IMR-90 (cell line): ENCODE data around the gene BHLHE23. TPM values are rescaled to one million over a fixed set of nuclear protein-coding genes. Genes with fewer than 3 reads are reported as not detected.

Experiments used
- ATAC-seq: fragments of 200-7000 bp; cut with Tn5 transposase; 2 replicates; pipeline ENCODE4 v1.9.1; 2020; ENCODE audit warnings: low read depth, mild to moderate bottlenecking, moderate library complexity
- BruUV-seq: library from RNA; stranded (reverse); fragments of 400-500 nt; replicated peaks from 2 replicates; lab custom pipeline; 2021; lab: Mats Ljungman, UMichigan
- CTCF ChIA-PET: fragments of 300-600 bp; formaldehyde crosslinking; extraction: SDS; loops from one replicate; lab custom pipeline; 2021; ENCODE audit warnings: antibody characterized with exemption; lab: Yijun Ruan, JAX
- POLR2A ChIA-PET: fragments of 300-600 bp; sonication (Branson Sonifier 250); formaldehyde crosslinking; loops from one replicate; lab custom pipeline; 2022; ENCODE audit warnings: antibody characterized with exemption; ENCODE audit not compliant: unreplicated experiment; lab: Charles Lee
- DNase-seq: peaks from one replicate; pipeline ENCODE4 v3.0.0; 2013
- H2AFZ ChIP-seq: replicated peaks from 2 replicates; pipeline ENCODE3; 2013; ENCODE audit warnings: low read length, mild to moderate bottlenecking; ENCODE audit not compliant: poor library complexity
- H2AK5ac ChIP-seq: 2 replicates; pipeline ENCODE4 v1.6.1; 2013; ENCODE audit warnings: low read depth, low read length, inconsistent platforms
- H2AK9ac ChIP-seq: replicated peaks from 2 replicates; pipeline ENCODE3; 2013; ENCODE audit warnings: mild to moderate bottlenecking, low read depth, low read length, moderate library complexity; ENCODE audit not compliant: poor library complexity
- H2BK120ac ChIP-seq: 2 replicates; pipeline ENCODE4 v1.6.1; 2013; ENCODE audit warnings: low read depth, low read length, inconsistent platforms
- H2BK15ac ChIP-seq: 3 replicates; pipeline ENCODE4 v1.6.1; 2013; ENCODE audit warnings: low read depth, low read length, inconsistent platforms
- H2BK20ac ChIP-seq: 2 replicates; pipeline ENCODE4 v1.6.1; 2013; ENCODE audit warnings: low read depth, mild to moderate bottlenecking, inconsistent platforms, low read length, moderate library complexity
- H2BK5ac ChIP-seq: 2 replicates; pipeline ENCODE4 v1.6.1; 2013; ENCODE audit warnings: mild to moderate bottlenecking, low read depth, low read length, inconsistent platforms; ENCODE audit not compliant: poor library complexity, severe bottlenecking
- H3K14ac ChIP-seq: replicated peaks from 2 replicates; pipeline ENCODE4 v1.6.1; 2013; ENCODE audit warnings: low read depth, low read length, inconsistent platforms
- H3K18ac ChIP-seq: 2 replicates; pipeline ENCODE4 v1.6.1; 2013; ENCODE audit warnings: low read depth, low read length, control low read depth
- H3K23ac ChIP-seq: 2 replicates; pipeline ENCODE4 v1.6.1; 2013; ENCODE audit warnings: low read depth, low read length, inconsistent platforms
- H3K27ac ChIP-seq: 2 replicates; pipeline ENCODE4 v1.5.1; 2013; ENCODE audit warnings: mild to moderate bottlenecking, control low read depth, low read length; ENCODE audit not compliant: insufficient read depth
- H3K27me3 ChIP-seq: 2 replicates; pipeline ENCODE4 v1.6.1; 2013; ENCODE audit warnings: low read length; ENCODE audit not compliant: control insufficient read depth, insufficient read depth
- H3K36me3 ChIP-seq: 2 replicates; pipeline ENCODE4 v1.6.1; 2013; ENCODE audit warnings: low read length, mixed read lengths; ENCODE audit not compliant: control insufficient read depth, insufficient read depth
- H3K4ac ChIP-seq: 2 replicates; pipeline ENCODE4 v1.6.1; 2013; ENCODE audit warnings: low read depth, low read length, inconsistent platforms
- H3K4me1 ChIP-seq: 2 replicates; pipeline ENCODE4 v1.6.1; 2013; ENCODE audit warnings: low read length, mixed read lengths; ENCODE audit not compliant: control insufficient read depth, insufficient read depth
- H3K4me2 ChIP-seq: 2 replicates; pipeline ENCODE4 v1.6.1; 2013; ENCODE audit warnings: low read depth, mild to moderate bottlenecking, control low read depth, low read length, moderate library complexity
- H3K4me3 ChIP-seq: 2 replicates; pipeline ENCODE4 v1.5.1; 2013; ENCODE audit warnings: low read depth, mild to moderate bottlenecking, control low read depth, low read length, moderate library complexity; ENCODE audit not compliant: insufficient read depth
- H3K56ac ChIP-seq: 2 replicates; pipeline ENCODE4 v1.6.1; 2013; ENCODE audit warnings: low read length, inconsistent platforms; ENCODE audit not compliant: insufficient read depth; ENCODE audit errors: extremely low read depth
- H3K79me1 ChIP-seq, 2 experiments: 2 replicates each; pipeline ENCODE4 v1.6.1; 2013; ENCODE audit warnings: low read length in 2 of 2, inconsistent platforms in 1 of 2, low read depth in 1 of 2
- H3K9ac ChIP-seq: 2 replicates; pipeline ENCODE4 v1.6.1; 2013; ENCODE audit warnings: low read depth, low read length, control low read depth
- H3K9me1 ChIP-seq: 2 replicates; pipeline ENCODE4 v1.6.1; 2013; ENCODE audit warnings: low read length, inconsistent platforms; ENCODE audit not compliant: insufficient read depth
- H3K9me3 ChIP-seq: 2 replicates; pipeline ENCODE4 v1.6.1; 2013; ENCODE audit warnings: low read length; ENCODE audit not compliant: control insufficient read depth, insufficient read depth
- H4K20me1 ChIP-seq: 2 replicates; pipeline ENCODE4 v1.6.1; 2013; ENCODE audit warnings: low read length, inconsistent platforms; ENCODE audit not compliant: insufficient read depth
- H4K5ac ChIP-seq: 2 replicates; pipeline ENCODE4 v1.6.1; 2013; ENCODE audit warnings: mild to moderate bottlenecking, low read depth, low read length, control low read depth
- H4K8ac ChIP-seq, 2 experiments: 2 replicates each; pipeline ENCODE4 v1.6.1; 2013; ENCODE audit warnings: low read depth in 2 of 2, low read length in 2 of 2, control low read depth in 1 of 2, inconsistent platforms in 1 of 2
- H4K91ac ChIP-seq: 2 replicates; pipeline ENCODE4 v1.6.1; 2013; ENCODE audit warnings: low read depth, low read length, inconsistent platforms; ENCODE audit not compliant: insufficient read depth
- CEBPB ChIP-seq: IDR thresholded peaks from 2 replicates; pipeline ENCODE4 v1.6.1; 2012; ENCODE audit warnings: low read depth, low read length, improper control_type of control experiment
- CHD1 ChIP-seq: IDR thresholded peaks from 2 replicates; pipeline ENCODE4 v1.6.1; 2012; ENCODE audit warnings: low read depth, low read length, improper control_type of control experiment
- FOS ChIP-seq: fragments of 150-350 bp; IDR thresholded peaks from 2 replicates; pipeline ENCODE4 v1.6.1; 2016; ENCODE audit warnings: low read depth, low read length
- MXI1 ChIP-seq: IDR thresholded peaks from 2 replicates; pipeline ENCODE4 v1.6.1; 2012; ENCODE audit warnings: low read depth, mild to moderate bottlenecking, low read length, moderate library complexity, borderline replicate concordance
- NFE2L2 ChIP-seq: fragments of 150-350 bp; IDR thresholded peaks from 2 replicates; pipeline ENCODE4 v1.6.1; 2016; ENCODE audit warnings: low read depth, mild to moderate bottlenecking, low read length
- RAD21 ChIP-seq: IDR thresholded peaks from 2 replicates; pipeline ENCODE4 v1.6.1; 2012; ENCODE audit warnings: low read length, improper control_type of control experiment
- RCOR1 ChIP-seq: IDR thresholded peaks from 2 replicates; pipeline ENCODE4 v1.6.1; 2012; ENCODE audit warnings: mild to moderate bottlenecking, low read length, improper control_type of control experiment; ENCODE audit not compliant: insufficient replicate concordance
- whole genome bisulfite sequencing, 2 experiments: methylation state at CpG; one replicate each; pipeline versions ENCODE4 v1.1.5 to v1.1.7; 2013; ENCODE audit warnings: missing lambda C conversion rate in 2 of 2; ENCODE audit not compliant: insufficient read length in 1 of 2; ENCODE audit errors: extremely low coverage in 2 of 2; 5-methylcytosine and 5-hydroxymethylcytosine counted together
- dilution Hi-C: fragments of 300-500 bp; cut with HindIII; formaldehyde crosslinking; loops from one replicate; pipeline ENCODE4 v1.14.3; 2018; ENCODE audit warnings: low sequenced_read_pairs; ENCODE audit not compliant: unreplicated experiment
- in situ Hi-C: fragments of 300-500 bp; cut with MboI; formaldehyde crosslinking; loops from 3 replicates; pipeline ENCODE4 v1.14.3; 2019; ENCODE audit warnings: low sequenced_read_pairs, inconsistent platforms, mixed read lengths
- intact Hi-C: fragments of 100-400 bp; cut with micrococcal nuclease; formaldehyde crosslinking; loops from 2 replicates; pipeline ENCODE4 v1.10.0; 2022
- polyA plus RNA-seq, 3 experiments: library from polyadenylated mRNA; depleted of rRNA; stranded (reverse); fragments of >200 nt; gene quantifications; 2 replicates each; pipeline ENCODE4 v1.2.3, GENCODE V29; 2012; ENCODE audit warnings: low replicate concordance in 1 of 3
- total RNA-seq: library from RNA; depleted of rRNA; stranded (reverse); fragments of >200 nt; gene quantifications from 2 replicates; pipeline ENCODE4 v1.2.3, GENCODE V29; 2012
- TF ChIP-seq, protein P1 (sequence below): conservative IDR thresholded peaks from 2 replicates; pipeline ENCODE4 v1.5.1; 2012; ENCODE audit warnings: mild to moderate bottlenecking, low read depth, low read length, improper control_type of control experiment

Gene BHLHE23
- total and polyA plus RNA-seq, 2 of the 4 experiments (the other 2 are of a cell fraction), result not detected

DNA sequence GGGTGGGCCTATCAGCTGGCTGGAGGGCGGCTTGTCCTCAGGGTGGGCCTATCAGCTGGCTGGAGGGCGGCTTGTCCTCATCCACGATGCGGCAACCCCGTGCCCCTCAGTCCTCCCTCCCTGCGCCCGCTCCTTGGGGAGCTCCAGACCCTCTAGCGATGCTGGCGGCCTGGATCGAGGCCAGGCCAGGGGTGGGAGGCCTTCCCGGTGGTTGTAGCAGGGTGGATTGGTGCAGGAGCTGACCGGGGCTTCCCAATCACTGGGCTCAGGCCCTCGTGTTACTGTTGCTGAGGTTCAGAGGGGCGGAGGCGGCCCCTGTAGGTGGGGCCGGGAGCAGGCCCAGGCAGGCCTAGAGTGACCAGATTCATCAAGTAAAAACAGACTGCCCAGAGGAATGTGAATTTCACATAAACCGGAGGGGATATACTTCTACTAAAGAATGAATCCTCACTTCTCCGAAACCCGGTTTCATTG lies 45.4 kb downstream of the BHLHE23 start:
- no peak overlapping the region for H3K4me3 ChIP-seq
- H4K8ac ChIP-seq, result no peak overlapping the region
- no peak overlapping the region for H3K56ac ChIP-seq
- H3K9me3 ChIP-seq, result no peaks in the 10 kb centered on the region
- no peak overlapping the region for H2AK9ac ChIP-seq
- TF ChIP-seq RAD21 (no peak), RCOR1 (no peak), CEBPB (no peak), CHD1 (no peak), MXI1 (no peak), FOS (no peak), NFE2L2 (no peak)
- TF ChIP-seq, protein P1, sequence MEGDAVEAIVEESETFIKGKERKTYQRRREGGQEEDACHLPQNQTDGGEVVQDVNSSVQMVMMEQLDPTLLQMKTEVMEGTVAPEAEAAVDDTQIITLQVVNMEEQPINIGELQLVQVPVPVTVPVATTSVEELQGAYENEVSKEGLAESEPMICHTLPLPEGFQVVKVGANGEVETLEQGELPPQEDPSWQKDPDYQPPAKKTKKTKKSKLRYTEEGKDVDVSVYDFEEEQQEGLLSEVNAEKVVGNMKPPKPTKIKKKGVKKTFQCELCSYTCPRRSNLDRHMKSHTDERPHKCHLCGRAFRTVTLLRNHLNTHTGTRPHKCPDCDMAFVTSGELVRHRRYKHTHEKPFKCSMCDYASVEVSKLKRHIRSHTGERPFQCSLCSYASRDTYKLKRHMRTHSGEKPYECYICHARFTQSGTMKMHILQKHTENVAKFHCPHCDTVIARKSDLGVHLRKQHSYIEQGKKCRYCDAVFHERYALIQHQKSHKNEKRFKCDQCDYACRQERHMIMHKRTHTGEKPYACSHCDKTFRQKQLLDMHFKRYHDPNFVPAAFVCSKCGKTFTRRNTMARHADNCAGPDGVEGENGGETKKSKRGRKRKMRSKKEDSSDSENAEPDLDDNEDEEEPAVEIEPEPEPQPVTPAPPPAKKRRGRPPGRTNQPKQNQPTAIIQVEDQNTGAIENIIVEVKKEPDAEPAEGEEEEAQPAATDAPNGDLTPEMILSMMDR, result no peak
- H3K23ac ChIP-seq, result no peak overlapping the region
- dilution Hi-C loops (no loop called here), intact Hi-C loops (no loop called here), in situ Hi-C loops (no loop called here)
- peaks cover 4% of the 10 kb centered on the region; the same call in 1 of the 2 replicates for H3K9me1 ChIP-seq
- no peak overlapping the region for H3K4me2 ChIP-seq
- H3K4ac ChIP-seq, result no peak overlapping the region
- H2AK5ac ChIP-seq, result no peak overlapping the region
- no peak overlapping the region for H4K91ac ChIP-seq
- no peak overlapping the region for H2BK20ac ChIP-seq
- ChIA-PET POLR2A (no interaction called here), CTCF (no interaction called here)
- no peak overlapping the region for H2BK15ac ChIP-seq
- WGBS, 2 experiments, result 80% methylated on average over 3 of the region's 19 CpGs; no CpG with 5 or more reads in 1 of the 2 experiments
- H4K5ac ChIP-seq, result no peak overlapping the region
- peaks cover 1% of the 10 kb centered on the region; the same call in 1 of the 2 replicates for H3K36me3 ChIP-seq
- no peak overlapping the region for H2BK5ac ChIP-seq
- no peak overlapping the region for H2AFZ ChIP-seq
- H3K4me1 ChIP-seq, result no peaks in the 10 kb centered on the region
- H3K27ac ChIP-seq, result no peak overlapping the region
- DNase-seq (no peak), ATAC-seq (no peak)
- H3K14ac ChIP-seq, result no peak overlapping the region
- H3K27me3 ChIP-seq, result peaks cover 8% of the 10 kb centered on the region; the same call in 1 of the 2 replicates
- BruUV-seq, result no TSS peak
- no peak overlapping the region for H3K9ac ChIP-seq
- no peaks in the 10 kb centered on the region for H3K79me1 ChIP-seq
- H3K18ac ChIP-seq, result no peak overlapping the region
- no peak overlapping the region for H2BK120ac ChIP-seq
- H4K20me1 ChIP-seq, result no peaks in the 10 kb centered on the region
